Measurements from ENCODE around the gene ACTN4.

GRCh38 chr19:38619361-38620174, 27.9 kb upstream of the ACTN4 start:
- no peak for TF ChIP-seq CTCF (IDR thresholded peaks at IDR 0.05)
- no peak for TF ChIP-seq POLR2A (IDR thresholded peaks at IDR 0.05)

All from heart left ventricle (tissue), 13 donors.